ENCODE measurements around the gene KPRP. TPM values are rescaled to one million over a fixed set of nuclear protein-coding genes. Genes with fewer than 3 reads are reported as not detected.

Gene KPRP
- total RNA-seq, 1 donor from 2014 or later: not detected

GRCh38 chr1:152758636-152759035 is 811 bp downstream of the KPRP start:
- Histone ChIP-seq H3K9me3 (ENCODE audit: low read depth) (peaks cover 24% of the 10 kb centered on the region), H3F3A (ENCODE audit: low read depth) (no peaks in the 10 kb centered on the region), H3K79me2 (ENCODE audit: low read depth) (no peaks in the 10 kb centered on the region), H3K27me3 (no peaks in the 10 kb centered on the region), H3K27ac (no peak overlapping the region), H3K9ac (no peak overlapping the region), H3K4me3 (no peak overlapping the region), H2AFZ (replicated peaks) (no peak overlapping the region), H3K36me3 (no peaks in the 10 kb centered on the region), H3K4me2 (no peak overlapping the region), H3K4me1 (no peaks in the 10 kb centered on the region), H4K20me1 (ENCODE audit: low read depth) (no peaks in the 10 kb centered on the region)
- no peaks in the 10 kb centered on the region for H3K36me3 Mint-ChIP-seq
- TF ChIP-seq EZH2 (IDR thresholded peaks at IDR 0.05) (no peak), CTCF (IDR thresholded peaks at IDR 0.05) (no peak), EZH2phosphoT487 (IDR thresholded peaks at IDR 0.05) (no peak)
- peaks cover 9% of the 10 kb centered on the region for H3K27me3 Mint-ChIP-seq (ENCODE audit: insufficient read depth, low read depth)
- peaks cover 48% of the 10 kb centered on the region for H3K9me3 Mint-ChIP-seq
- no peak overlapping the region for H3K27ac Mint-ChIP-seq
- H3K4me1 Mint-ChIP-seq: no peaks in the 10 kb centered on the region
- DNase-seq (ENCODE audit: low spot score): no peak
- H3K4me3 Mint-ChIP-seq: no peak overlapping the region

GRCh38 chr1:152759453-152760173 is 1.8 kb downstream of the KPRP start:
- H3K27me3 Mint-ChIP-seq (ENCODE audit: insufficient read depth, low read depth): peaks cover 7% of the 10 kb centered on the region
- no peak overlapping the region for H3K4me3 Mint-ChIP-seq
- DNase-seq (ENCODE audit: low spot score): no peak
- no peak overlapping the region for H3K4me3 ChIP-seq
- H3K4me2 ChIP-seq: no peak overlapping the region
- no peak overlapping the region for H3K27ac ChIP-seq
- H3K27ac Mint-ChIP-seq: no peak overlapping the region
- H3K36me3 ChIP-seq: no peaks in the 10 kb centered on the region
- H3F3A ChIP-seq (ENCODE audit: low read depth): no peaks in the 10 kb centered on the region
- H3K36me3 Mint-ChIP-seq: no peaks in the 10 kb centered on the region
- no peaks in the 10 kb centered on the region for H3K4me1 ChIP-seq
- no peaks in the 10 kb centered on the region for H3K27me3 ChIP-seq
- H3K9me3 ChIP-seq (ENCODE audit: low read depth): peaks cover 22% of the 10 kb centered on the region
- no peak overlapping the region for H2AFZ ChIP-seq (replicated peaks)
- peaks cover 51% of the 10 kb centered on the region for H3K9me3 Mint-ChIP-seq
- no peaks in the 10 kb centered on the region for H3K79me2 ChIP-seq (ENCODE audit: low read depth)
- H3K4me1 Mint-ChIP-seq: no peaks in the 10 kb centered on the region
- H3K9ac ChIP-seq: no peak overlapping the region
- no peak for TF ChIP-seq CTCF (IDR thresholded peaks at IDR 0.05)
- TF ChIP-seq EZH2phosphoT487 (IDR thresholded peaks at IDR 0.05): no peak
- no peak for TF ChIP-seq EZH2 (IDR thresholded peaks at IDR 0.05)
- H4K20me1 ChIP-seq (ENCODE audit: low read depth): no peaks in the 10 kb centered on the region

GRCh38 chr1:152760551-152761190 is 2.8 kb downstream of the KPRP start:
- no peaks in the 10 kb centered on the region for H3K79me2 ChIP-seq (ENCODE audit: low read depth)
- Mint-ChIP-seq H3K4me1 (no peaks in the 10 kb centered on the region), H3K4me3 (no peak overlapping the region), H3K36me3 (no peaks in the 10 kb centered on the region), H3K27me3 (ENCODE audit: insufficient read depth, low read depth) (peaks cover 7% of the 10 kb centered on the region), H3K9me3 (peaks cover 54% of the 10 kb centered on the region), H3K27ac (no peak overlapping the region)
- DNase-seq (ENCODE audit: low spot score): no peak
- no peak overlapping the region for H3K4me3 ChIP-seq
- H3K4me1 ChIP-seq: no peaks in the 10 kb centered on the region
- no peaks in the 10 kb centered on the region for H3K36me3 ChIP-seq
- H3K27ac ChIP-seq: no peak overlapping the region
- H3F3A ChIP-seq (ENCODE audit: low read depth): no peaks in the 10 kb centered on the region
- TF ChIP-seq CTCF (IDR thresholded peaks at IDR 0.05) (no peak), EZH2 (IDR thresholded peaks at IDR 0.05) (no peak), EZH2phosphoT487 (IDR thresholded peaks at IDR 0.05) (no peak)
- H3K9ac ChIP-seq: no peak overlapping the region
- no peaks in the 10 kb centered on the region for H3K27me3 ChIP-seq
- no peak overlapping the region for H3K4me2 ChIP-seq
- H4K20me1 ChIP-seq (ENCODE audit: low read depth): no peaks in the 10 kb centered on the region
- peaks cover 20% of the 10 kb centered on the region for H3K9me3 ChIP-seq (ENCODE audit: low read depth)
- H2AFZ ChIP-seq (replicated peaks): no peak overlapping the region

All from neural progenitor cell (in vitro differentiated cells).